Measurements from ENCODE around the gene LRRC2.
A peak's percentile ranks its signal among the peaks of the same experiment; 100 is the strongest.
"Not testable (repeated sequence)": the region's sequence is repeated elsewhere in the genome, so short reads cannot be mapped to it uniquely, and the experiment has no call there.

LRRC2 gene

GRCh38 chr3:46584598-46585467 lies 18.7 kb upstream of the LRRC2 start:
- DNase-seq = no peak

DNA sequence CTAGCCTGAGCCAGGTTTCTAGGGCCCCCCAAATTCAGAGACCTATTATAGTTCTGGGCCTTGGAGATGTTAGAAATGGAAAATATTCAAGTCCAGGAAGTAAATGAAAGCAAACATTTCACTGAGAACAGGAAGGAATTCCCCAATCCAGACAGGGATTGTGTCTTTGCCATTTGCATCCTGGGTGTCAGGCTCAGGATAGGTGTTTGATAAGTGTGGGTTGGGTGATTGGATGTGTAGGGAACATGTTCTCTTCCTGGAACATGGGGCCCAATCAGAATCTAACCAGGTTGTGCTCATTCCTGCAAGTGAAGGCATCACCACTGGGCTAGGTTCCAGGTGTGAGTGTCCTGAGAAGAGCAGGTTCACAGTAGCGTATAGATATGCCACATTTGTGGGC lies 14.6 kb upstream of the LRRC2 start:
- no peak for DNase-seq

GRCh38 chr3:46579756-46580286 lies 13.7 kb upstream of the LRRC2 start:
- DNase-seq = no peak

GRCh38 chr3:46578973-46579755 lies 13.1 kb upstream of the LRRC2 start:
- no peak for DNase-seq

DNA sequence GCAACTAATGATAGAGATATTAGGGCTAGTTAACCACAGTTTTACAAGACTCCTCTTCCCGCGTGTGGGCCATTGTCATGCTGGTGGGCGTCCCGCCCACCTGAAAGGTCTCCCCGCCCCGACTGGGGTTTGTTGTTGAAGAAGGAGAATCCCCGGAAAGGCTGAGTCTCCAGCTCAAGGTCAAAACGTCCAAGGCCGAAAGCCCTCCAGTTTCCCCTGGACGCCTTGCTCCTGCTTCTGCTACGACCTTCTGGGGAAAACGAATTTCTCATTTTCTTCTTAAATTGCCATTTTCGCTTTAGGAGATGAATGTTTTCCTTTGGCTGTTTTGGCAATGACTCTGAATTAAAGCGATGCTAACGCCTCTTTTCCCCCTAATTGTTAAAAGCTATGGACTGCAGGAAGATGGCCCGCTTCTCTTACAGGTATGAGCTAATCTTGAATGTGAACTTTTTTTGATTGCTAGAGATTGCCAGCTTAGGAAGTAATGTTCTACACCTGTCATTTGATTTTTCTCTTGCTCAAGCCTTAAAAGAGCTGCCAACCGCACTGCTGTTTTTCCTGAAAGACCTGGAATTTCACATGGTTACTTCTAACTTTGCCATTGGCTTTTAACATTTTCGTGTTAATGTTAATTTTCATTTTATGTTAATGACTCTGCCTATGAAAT lies 11.6 kb upstream of the LRRC2 start:
- DNase-seq = not testable (repeated sequence)

DNA sequence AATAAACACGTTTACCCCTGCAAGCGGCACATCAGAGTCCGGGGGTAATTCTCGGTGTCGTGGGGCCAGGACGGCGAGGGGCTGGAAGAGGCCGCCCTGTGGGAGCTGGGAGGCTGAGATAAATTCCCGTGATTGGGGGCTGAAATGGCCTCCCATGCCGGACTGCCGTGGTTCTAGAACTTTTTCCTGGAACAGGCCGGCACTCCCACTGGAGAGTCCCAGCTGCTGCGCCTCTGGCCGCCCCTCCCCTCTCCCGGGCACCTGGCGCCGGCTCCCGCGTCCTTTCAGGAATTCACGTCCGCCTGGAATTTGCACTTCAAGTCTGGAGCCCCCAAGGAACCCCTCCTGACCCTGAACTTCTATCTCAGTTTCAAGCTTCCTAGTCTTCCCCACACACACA lies 10.8 kb upstream of the LRRC2 start:
- DNase-seq = no peak

DNA sequence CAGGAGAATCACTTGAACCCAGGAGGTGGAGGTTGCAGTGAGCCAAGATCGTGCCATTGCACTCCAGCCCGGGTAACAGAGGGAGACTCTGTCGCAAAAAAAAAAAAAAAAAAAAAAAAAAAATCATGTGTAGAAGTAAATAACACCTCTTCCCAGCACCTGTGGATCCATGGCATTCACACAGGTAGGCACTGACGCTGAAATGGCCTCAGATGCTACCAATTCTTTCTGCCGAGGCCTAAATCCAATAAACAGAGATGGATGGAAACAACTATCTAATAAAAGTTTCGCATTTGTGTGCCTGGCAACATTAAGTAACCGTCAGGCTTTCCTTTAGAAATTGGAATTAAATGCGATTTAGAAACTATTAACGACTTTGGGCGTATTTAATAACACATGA lies 10.3 kb upstream of the LRRC2 start:
- DNase-seq = no peak

DNA sequence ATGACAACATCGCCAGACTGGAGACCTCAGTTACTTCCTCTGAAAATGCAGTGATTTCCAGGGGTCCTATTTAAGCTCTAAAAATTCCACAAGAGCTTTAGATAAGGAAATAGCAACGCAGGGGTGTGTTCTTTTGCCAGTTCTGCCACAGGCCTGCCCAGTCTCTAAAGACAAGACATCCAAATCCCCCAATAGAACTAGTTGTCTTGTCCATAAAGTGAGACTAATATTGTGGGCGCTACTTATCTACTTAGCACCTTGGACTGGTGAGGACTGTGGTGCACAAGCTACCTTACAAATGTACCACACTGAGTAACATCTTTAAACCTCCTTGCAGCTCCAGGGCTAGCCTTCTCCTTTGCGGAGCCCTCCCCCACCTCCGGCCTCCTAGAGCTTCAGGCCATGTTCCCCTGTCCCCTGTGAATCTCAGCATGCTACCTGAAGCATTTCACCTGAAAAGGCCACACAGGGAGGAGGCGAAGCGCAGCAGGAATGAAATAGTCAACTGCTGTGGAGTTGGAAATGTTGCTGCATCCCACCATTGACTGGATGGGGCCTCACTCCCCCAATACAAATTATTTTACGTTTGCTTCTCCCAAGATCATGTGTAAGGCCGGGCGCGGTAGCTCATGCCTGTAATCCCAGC lies 9.6 kb upstream of the LRRC2 start:
- no peak for DNase-seq

GRCh38 chr3:46574881-46575576 lies 8.9 kb upstream of the LRRC2 start:
- DNase-seq = no peak

DNA sequence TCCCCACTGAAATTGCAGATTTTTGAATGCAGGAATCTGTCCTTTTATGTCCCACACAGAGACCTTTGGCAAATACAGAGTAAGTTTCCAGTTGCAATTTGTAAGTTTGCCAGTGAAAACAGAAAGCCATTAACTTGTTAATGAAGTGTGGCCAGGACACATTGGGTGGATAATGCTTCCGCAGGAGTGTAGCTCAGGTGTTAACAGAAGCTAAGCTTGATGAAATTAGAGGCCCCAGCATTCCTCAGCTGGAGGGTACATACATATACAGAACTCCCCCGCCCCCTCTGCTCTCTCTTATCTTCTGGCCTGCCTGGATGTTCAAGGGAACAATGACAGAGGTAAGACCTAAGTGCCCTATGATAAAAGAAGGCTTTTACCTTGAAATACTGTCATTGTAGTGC lies 8.1 kb upstream of the LRRC2 start:
- no peak for DNase-seq

DNA sequence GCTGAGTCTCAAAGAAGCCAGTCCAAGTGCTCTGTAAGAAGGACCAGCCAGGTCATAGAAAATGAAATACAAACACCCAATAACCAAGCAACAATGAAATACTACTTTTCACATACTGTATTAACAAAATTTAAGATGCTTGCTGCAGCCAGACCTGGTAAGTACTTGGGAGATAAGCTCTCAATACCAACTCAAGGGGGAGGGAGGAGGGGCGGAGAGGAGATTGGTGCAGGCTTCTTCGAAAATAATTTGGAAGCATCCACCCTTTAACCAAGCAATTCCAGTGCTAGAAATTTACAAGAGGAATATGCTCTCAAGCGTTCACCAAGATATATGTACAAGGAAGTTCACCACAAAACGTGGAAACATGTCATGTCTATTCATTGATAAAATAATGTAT lies 7.6 kb upstream of the LRRC2 start:
- DNase-seq = no peak

GRCh38 chr3:46571684-46572083 lies 5.6 kb upstream of the LRRC2 start:
- no peak for DNase-seq

GRCh38 chr3:46565607-46566039 lies 479 bp downstream of the LRRC2 start:
- peak in 1 of 56 donors; percentile 32 for DNase-seq

GRCh38 chr3:46565077-46565476 lies 1.0 kb downstream of the LRRC2 start:
- DNase-seq = no peak

GRCh38 chr3:46564190-46565021 lies 1.7 kb downstream of the LRRC2 start:
- DNase-seq = no peak

DNA sequence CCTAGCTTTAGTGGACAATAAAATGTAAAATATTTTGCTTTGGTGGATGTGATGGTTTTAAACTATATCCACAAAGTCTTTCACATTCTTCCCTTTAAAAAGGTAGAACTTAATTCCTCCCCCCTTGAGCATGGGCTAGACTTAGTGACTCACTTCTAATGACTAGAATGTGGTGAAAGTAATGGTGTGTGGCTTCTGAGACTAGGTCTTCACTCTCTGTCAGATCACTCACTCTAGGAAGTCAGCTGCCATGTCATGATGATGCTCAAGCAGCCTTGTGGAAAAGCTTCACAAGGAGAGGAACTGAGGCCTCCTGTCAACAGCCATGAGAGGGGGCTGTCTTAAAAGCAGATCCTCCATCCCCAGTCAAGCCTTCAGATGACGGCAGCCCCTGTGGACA lies 4.2 kb downstream of the LRRC2 start:
- DNase-seq = no peak

DNA sequence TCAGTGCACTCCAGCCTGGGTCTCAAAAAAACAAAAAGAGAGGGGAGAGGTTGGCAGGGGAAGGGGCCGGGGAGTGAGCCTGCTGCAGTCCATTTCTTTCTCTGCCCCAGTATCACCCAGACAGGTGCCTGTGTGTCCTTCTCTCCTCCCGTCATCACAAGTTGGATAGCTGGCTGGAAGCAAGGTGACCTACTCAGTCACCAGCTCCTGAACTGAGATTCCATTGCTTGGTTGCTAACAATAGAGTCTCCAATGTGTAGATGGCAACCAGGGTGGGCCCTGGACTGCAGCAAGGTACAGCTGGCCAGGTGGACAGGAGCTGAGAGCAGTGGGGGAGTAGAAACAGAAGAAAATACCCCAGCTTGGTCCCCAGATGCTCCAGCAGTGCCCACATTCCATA lies 4.6 kb downstream of the LRRC2 start:
- no peak for DNase-seq

GRCh38 chr3:46559091-46559704 lies 6.9 kb downstream of the LRRC2 start:
- DNase-seq = no peak

Data from amygdala (tissue), 56 donors.